CD4-positive, alpha-beta memory T cell (primary cell): ENCODE data around the gene CTDSP1. TPM values are rescaled to one million over a fixed set of nuclear protein-coding genes. Genes with fewer than 3 reads are reported as not detected.

ENCODE experiments used
- CTCF ChIA-PET: fragments of 350-600 bp; sonication (Branson Sonifier 250); formaldehyde crosslinking; loops from one replicate; lab custom pipeline; 2021; ENCODE audit warnings: inconsistent platforms; ENCODE audit not compliant: partially characterized antibody; lab: Charles Lee
- POLR2A ChIA-PET: fragments of 350-600 bp; sonication (Branson Sonifier 250); formaldehyde crosslinking; loops from one replicate; lab custom pipeline; 2021; ENCODE audit not compliant: partially characterized antibody; lab: Charles Lee
- DNase-seq, 5 donors: peaks; one replicate each; pipeline versions ENCODE4 v3.0.0 to v3.0.0-alpha.2; 2020 to 2022; ENCODE audit warnings: mixed read lengths in 1 of 5
- H3K27ac ChIP-seq: one replicate; pipeline ENCODE4 v1.7.0; 2013; ENCODE audit warnings: low read depth, low read length
- H3K27me3 ChIP-seq: 2 replicates; pipeline ENCODE4 v1.7.0; 2013; ENCODE audit warnings: mild to moderate bottlenecking, low read length, moderate library complexity; ENCODE audit not compliant: insufficient read depth
- H3K36me3 ChIP-seq: 2 replicates; pipeline ENCODE4 v1.7.0; 2013; ENCODE audit warnings: mild to moderate bottlenecking, low read length, moderate library complexity; ENCODE audit not compliant: insufficient read depth
- H3K4me1 ChIP-seq: 2 replicates; pipeline ENCODE4 v1.7.0; 2013; ENCODE audit warnings: mild to moderate bottlenecking, low read length, moderate library complexity; ENCODE audit not compliant: insufficient read depth
- H3K4me3 ChIP-seq, 2 donors: one replicate each; pipeline ENCODE4 v1.7.0; 2013; ENCODE audit warnings: low read length in 2 of 2, mild to moderate bottlenecking in 1 of 2
- H3K9me3 ChIP-seq, 2 donors: one replicate each; pipeline ENCODE4 v1.7.0; 2013; ENCODE audit warnings: low read length in 2 of 2, control low read depth in 1 of 2; ENCODE audit not compliant: control insufficient read depth in 1 of 2
- H3K27ac Mint-ChIP-seq, 7 donors: one replicate each; pipeline ENCODE4 v1.8.0; 2020 to 2021; ENCODE audit warnings: mixed read lengths in 7 of 7, mild to moderate bottlenecking in 6 of 7, inconsistent platforms in 3 of 7, moderate library complexity in 3 of 7
- H3K27me3 Mint-ChIP-seq, 2 donors: one replicate each; pipeline ENCODE4 v1.8.0; 2020 to 2021; ENCODE audit warnings: mixed read lengths in 2 of 2
- H3K36me3 Mint-ChIP-seq, 2 donors: one replicate each; pipeline ENCODE4 v1.8.0; 2020 to 2021; ENCODE audit warnings: mixed read lengths in 2 of 2, inconsistent platforms in 1 of 2, mild to moderate bottlenecking in 1 of 2
- H3K4me1 Mint-ChIP-seq, 4 donors: one replicate each; pipeline ENCODE4 v1.8.0; 2020 to 2021; ENCODE audit warnings: mixed read lengths in 4 of 4, mild to moderate bottlenecking in 1 of 4
- H3K4me3 Mint-ChIP-seq, 8 donors: one replicate each; pipeline ENCODE4 v1.8.0; 2020 to 2021; ENCODE audit warnings: mixed read lengths in 8 of 8, mild to moderate bottlenecking in 7 of 8, moderate library complexity in 6 of 8, inconsistent platforms in 3 of 8
- H3K9me3 Mint-ChIP-seq, 8 donors: one replicate each; pipeline ENCODE4 v1.8.0; 2020 to 2021; ENCODE audit warnings: mixed read lengths in 8 of 8, mild to moderate bottlenecking in 5 of 8, inconsistent platforms in 3 of 8, moderate library complexity in 1 of 8
- intact Hi-C: fragments of 100-400 bp; cut with micrococcal nuclease; formaldehyde crosslinking; loops from one replicate; pipeline ENCODE4 v1.15.1; 2023
- polyA plus RNA-seq, 2 donors: library from polyadenylated mRNA; unstranded; fragments of 300-500 nt; fragmentation: Illumina TruSeq; gene quantifications; one replicate each; pipeline ENCODE4 v1.2.3, GENCODE V29; 2021
- total RNA-seq, 2 experiments: library from RNA; stranded (reverse); gene quantifications; one replicate each; pipeline ENCODE4 v1.2.3, GENCODE V29; 2021

The CTDSP1 gene
- total and polyA plus RNA-seq, 4 experiments from 2014 or later = 26.4 to 183 (median 110) TPM

- Histone ChIP-seq H3K9me3 (no peaks in the 10 kb centered on the region), H3K36me3 (no peaks in the 10 kb centered on the region), H3K4me3 (no peak overlapping the region), H3K4me1 (no peaks in the 10 kb centered on the region), H3K27ac (no peak overlapping the region), H3K27me3 (no peaks in the 10 kb centered on the region)
- DNase-seq = no peak
- CTCF ChIA-PET = no interaction called here
- no peaks in the 10 kb centered on the region for H3K36me3 Mint-ChIP-seq
- POLR2A ChIA-PET = no interaction called here
- no peaks in the 10 kb centered on the region for H3K4me1 Mint-ChIP-seq
- no peak overlapping the region for H3K4me3 Mint-ChIP-seq
- no peaks in the 10 kb centered on the region for H3K9me3 Mint-ChIP-seq
- H3K27ac Mint-ChIP-seq = peak overlapping the region in 1 of 7 donors; percentile 17
- peaks cover 0 to 1% of the 10 kb centered on the region in 2 donors for H3K27me3 Mint-ChIP-seq
- intact Hi-C loops = no loop called here
These were observed 21.4 kb downstream of the CTDSP1 start for GRCh38 chr2:218421027-218421426.

GRCh38 chr2:218422403-218423086 is 22.9 kb downstream of the CTDSP1 start:
- H3K4me1 Mint-ChIP-seq = no peaks in the 10 kb centered on the region
- H3K9me3 Mint-ChIP-seq = no peaks in the 10 kb centered on the region
- Histone ChIP-seq H3K9me3 (no peaks in the 10 kb centered on the region), H3K27me3 (no peaks in the 10 kb centered on the region), H3K36me3 (no peaks in the 10 kb centered on the region), H3K4me1 (no peaks in the 10 kb centered on the region), H3K27ac (no peak overlapping the region), H3K4me3 (no peak overlapping the region)
- peaks cover 0 to 1% of the 10 kb centered on the region in 2 donors for H3K27me3 Mint-ChIP-seq
- ChIA-PET POLR2A (no interaction called here), CTCF (no interaction called here)
- DNase-seq = no peak
- intact Hi-C loops = no loop called here
- H3K27ac Mint-ChIP-seq = no peak overlapping the region
- H3K36me3 Mint-ChIP-seq = no peaks in the 10 kb centered on the region
- H3K4me3 Mint-ChIP-seq = no peak overlapping the region

- CTCF ChIA-PET = no interaction called here
- Mint-ChIP-seq H3K27ac (peak overlapping the region in 1 of 7 donors; percentile 36), H3K36me3 (no peaks in the 10 kb centered on the region), H3K9me3 (no peaks in the 10 kb centered on the region), H3K27me3 (peaks cover 0 to 1% of the 10 kb centered on the region in 2 donors), H3K4me1 (no peaks in the 10 kb centered on the region), H3K4me3 (no peak overlapping the region)
- Histone ChIP-seq H3K36me3 (no peaks in the 10 kb centered on the region), H3K27me3 (no peaks in the 10 kb centered on the region), H3K4me3 (no peak overlapping the region), H3K4me1 (no peaks in the 10 kb centered on the region), H3K9me3 (no peaks in the 10 kb centered on the region), H3K27ac (no peak overlapping the region)
- intact Hi-C loops = no loop called here
- DNase-seq = no peak
- POLR2A ChIA-PET = no interaction called here
These were observed 23.9 kb downstream of the CTDSP1 start for GRCh38 chr2:218423584-218423983.

- no peak for DNase-seq
- H3K9me3 ChIP-seq = no peaks in the 10 kb centered on the region
- Mint-ChIP-seq H3K9me3 (no peaks in the 10 kb centered on the region), H3K4me3 (no peak overlapping the region), H3K4me1 (no peaks in the 10 kb centered on the region), H3K27me3 (peaks cover 0 to 1% of the 10 kb centered on the region in 2 donors), H3K27ac (no peak overlapping the region), H3K36me3 (no peaks in the 10 kb centered on the region)
- no peaks in the 10 kb centered on the region for H3K4me1 ChIP-seq
- intact Hi-C loops = no loop called here
- no peaks in the 10 kb centered on the region for H3K36me3 ChIP-seq
- ChIA-PET CTCF (no interaction called here), POLR2A (no interaction called here)
- H3K27me3 ChIP-seq = no peaks in the 10 kb centered on the region
- no peak overlapping the region for H3K4me3 ChIP-seq
- no peak overlapping the region for H3K27ac ChIP-seq
These were observed 25.9 kb downstream of the CTDSP1 start for GRCh38 chr2:218425531-218425930.

- H3K9me3 ChIP-seq = no peaks in the 10 kb centered on the region
- no peaks in the 10 kb centered on the region for H3K36me3 ChIP-seq
- H3K27me3 ChIP-seq = no peaks in the 10 kb centered on the region
- Mint-ChIP-seq H3K27me3 (peaks cover 0 to 1% of the 10 kb centered on the region in 2 donors), H3K4me1 (peaks cover 0 to 3% (median 0%) of the 10 kb centered on the region in 4 donors), H3K27ac (no peak overlapping the region), H3K36me3 (no peaks in the 10 kb centered on the region), H3K4me3 (no peak overlapping the region), H3K9me3 (no peaks in the 10 kb centered on the region)
- H3K4me3 ChIP-seq = no peak overlapping the region
- H3K27ac ChIP-seq = no peak overlapping the region
- no peak for DNase-seq
- CTCF ChIA-PET = no interaction called here
- intact Hi-C loops = no loop called here
- POLR2A ChIA-PET = no interaction called here
- no peaks in the 10 kb centered on the region for H3K4me1 ChIP-seq
These were observed 28.1 kb downstream of the CTDSP1 start for GRCh38 chr2:218427741-218428140.

GRCh38 chr2:218428846-218429558 is 29.3 kb downstream of the CTDSP1 start:
- Mint-ChIP-seq H3K36me3 (no peaks in the 10 kb centered on the region), H3K9me3 (no peaks in the 10 kb centered on the region), H3K4me3 (no peak overlapping the region), H3K27ac (no peak overlapping the region), H3K4me1 (peaks cover 0 to 3% (median 0%) of the 10 kb centered on the region in 4 donors), H3K27me3 (no peaks in the 10 kb centered on the region)
- H3K36me3 ChIP-seq = no peaks in the 10 kb centered on the region
- DNase-seq = no peak
- CTCF ChIA-PET = interaction anchor here (1.9 kb wide), 1 partner anchor 13 kb away, joined by 4 read pairs; no protein-coding TSS in a partner anchor
- no peaks in the 10 kb centered on the region for H3K9me3 ChIP-seq
- intact Hi-C loops = no loop called here
- no peak overlapping the region for H3K4me3 ChIP-seq
- H3K4me1 ChIP-seq = no peaks in the 10 kb centered on the region
- POLR2A ChIA-PET = no interaction called here
- no peak overlapping the region for H3K27ac ChIP-seq
- H3K27me3 ChIP-seq = no peaks in the 10 kb centered on the region

DNA sequence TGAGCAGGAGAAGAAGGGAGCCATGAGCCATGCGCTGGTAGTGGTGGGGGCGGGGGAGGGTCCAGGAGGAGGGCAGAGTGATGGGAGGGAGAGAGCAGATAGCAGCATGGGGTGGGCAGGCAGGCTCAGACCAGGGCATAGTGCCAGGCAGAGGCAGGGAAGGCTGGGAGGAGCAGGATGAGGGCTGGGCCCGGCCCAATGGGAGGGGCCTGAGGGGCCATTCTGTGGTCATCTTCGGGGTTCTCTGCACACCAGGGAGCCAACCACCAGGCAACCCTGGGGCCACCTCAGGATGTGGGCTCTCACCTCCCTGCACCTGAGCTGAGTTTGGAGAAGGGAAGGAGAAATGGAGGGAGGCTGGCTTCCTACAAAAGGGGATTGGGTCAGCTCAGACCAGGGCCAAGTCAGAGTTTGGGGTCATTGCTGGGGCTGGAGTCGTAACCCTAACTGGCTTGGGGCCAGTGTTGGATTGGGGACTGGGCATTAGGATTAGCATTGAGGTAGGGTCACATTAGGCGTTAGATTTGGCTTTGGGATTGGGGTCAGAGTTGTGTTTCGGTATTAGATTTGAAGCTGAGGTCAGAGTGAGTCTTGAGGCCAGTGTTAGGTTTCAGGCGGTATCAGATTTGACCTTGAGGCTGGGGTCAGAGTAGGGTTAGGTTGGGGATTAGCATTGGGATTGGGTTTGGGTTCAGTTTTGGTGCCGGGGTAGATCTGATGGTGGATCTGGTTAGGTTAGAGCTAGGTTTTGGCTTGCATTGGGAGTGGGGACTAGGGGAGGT is 30.4 kb downstream of the CTDSP1 start:
- H3K27ac Mint-ChIP-seq = peak overlapping the region in 1 of 7 donors; percentile 20
- ChIA-PET POLR2A (no interaction called here), CTCF (interaction anchor here (1.2 to 1.9 kb wide), 3 partner anchors 12 to 33 kb away, joined by 3 to 4 read pairs (median 3); no protein-coding TSS in a partner anchor)

More for the DNA sequence above, 30.4 kb downstream of the CTDSP1 start:
- Mint-ChIP-seq H3K27me3 (no peaks in the 10 kb centered on the region), H3K4me3 (no peak overlapping the region), H3K9me3 (no peaks in the 10 kb centered on the region), H3K36me3 (no peaks in the 10 kb centered on the region), H3K4me1 (peaks cover 0 to 3% (median 0%) of the 10 kb centered on the region in 4 donors)
- H3K4me1 ChIP-seq = no peaks in the 10 kb centered on the region
- H3K4me3 ChIP-seq = no peak overlapping the region
- H3K27me3 ChIP-seq = no peaks in the 10 kb centered on the region
- no peak overlapping the region for H3K27ac ChIP-seq
- H3K36me3 ChIP-seq = no peaks in the 10 kb centered on the region
- no peak for DNase-seq
- intact Hi-C loops = no loop called here
- no peaks in the 10 kb centered on the region for H3K9me3 ChIP-seq
